ENCODE data around the gene TTPAL.

TTPAL gene

GRCh38 chr20:44475372-44475693 is 341 bp upstream of the TTPAL start:
- H2AFZ ChIP-seq: peak overlapping the region; percentile 84
- H3K4me1 ChIP-seq: peaks cover 3% of the 10 kb centered on the region
- no peaks in the 10 kb centered on the region for H3K79me2 ChIP-seq
- H3K9ac ChIP-seq: no peak overlapping the region
- H3K36me3 ChIP-seq (ENCODE audit: control insufficient read depth, insufficient read depth, low read length): no peaks in the 10 kb centered on the region
- peak overlapping the region; percentile 83 for H3K27ac ChIP-seq
- no peak for TF ChIP-seq CTCF (IDR thresholded peaks at IDR 0.05)
- H3K27me3 ChIP-seq (ENCODE audit: control insufficient read depth, insufficient read depth, low read length): no peaks in the 10 kb centered on the region
- no peaks in the 10 kb centered on the region for H3K9me3 ChIP-seq (ENCODE audit: control insufficient read depth, low read length)
- H3K4me2 ChIP-seq (ENCODE audit: low read length): peak overlapping the region; percentile 98
- peak overlapping the region; percentile 92 for H3K4me3 ChIP-seq (ENCODE audit: low read depth, low read length)

DNA sequence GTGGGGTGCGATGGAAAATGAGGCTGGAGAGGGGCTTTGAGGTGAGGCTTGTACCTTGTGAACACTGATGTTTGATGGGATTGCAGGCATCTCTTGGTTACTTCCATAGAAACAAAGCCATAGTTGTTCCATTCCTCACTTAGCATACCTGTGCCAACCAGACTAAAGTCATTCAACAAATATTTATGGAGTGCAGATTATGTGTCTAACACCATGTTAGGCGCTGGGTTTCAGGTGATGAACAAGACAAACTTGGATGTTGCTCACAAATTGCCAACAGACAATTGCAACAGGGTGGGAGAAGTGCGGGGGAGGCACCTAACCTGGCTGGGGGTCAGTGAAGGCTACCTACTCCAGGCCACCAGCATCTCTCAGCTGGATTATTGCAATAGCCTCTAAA is 1.5 kb downstream of the TTPAL start:
- Histone ChIP-seq H3K9me3 (ENCODE audit: control insufficient read depth, low read length) (no peaks in the 10 kb centered on the region), H3K79me2 (no peaks in the 10 kb centered on the region), H3K4me2 (ENCODE audit: low read length) (no peak overlapping the region), H3K4me3 (ENCODE audit: low read depth, low read length) (no peak overlapping the region), H3K36me3 (ENCODE audit: control insufficient read depth, insufficient read depth, low read length) (no peaks in the 10 kb centered on the region), H3K9ac (no peak overlapping the region), H3K4me1 (peaks cover 3% of the 10 kb centered on the region), H3K27ac (no peak overlapping the region), H3K27me3 (ENCODE audit: control insufficient read depth, insufficient read depth, low read length) (no peaks in the 10 kb centered on the region), H2AFZ (no peak overlapping the region)
- TF ChIP-seq CTCF (IDR thresholded peaks at IDR 0.05): no peak

DNA sequence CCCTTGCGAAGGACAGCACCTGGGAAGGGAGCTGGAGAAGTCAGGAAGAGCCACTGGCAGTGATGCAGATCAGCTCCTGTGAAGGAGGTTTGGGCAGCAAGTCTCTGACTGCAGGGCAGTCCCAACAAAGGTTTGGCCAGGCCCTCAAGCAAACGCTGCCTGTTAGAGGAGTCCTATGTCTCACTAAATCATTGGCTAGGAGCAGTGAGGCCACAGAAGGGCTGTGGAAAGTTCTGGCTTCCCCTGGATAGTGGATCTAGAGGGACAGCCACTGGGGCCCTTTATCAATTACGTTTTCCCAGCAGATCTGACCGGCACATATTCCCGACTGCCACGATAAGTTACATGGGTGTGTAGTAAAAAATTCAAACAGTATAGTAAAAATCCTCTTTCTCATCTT is 2.5 kb downstream of the TTPAL start:
- Histone ChIP-seq H3K4me1 (peaks cover 3% of the 10 kb centered on the region), H2AFZ (no peak overlapping the region), H3K4me2 (ENCODE audit: low read length) (no peak overlapping the region), H3K9ac (no peak overlapping the region), H3K9me3 (ENCODE audit: control insufficient read depth, low read length) (no peaks in the 10 kb centered on the region), H3K36me3 (ENCODE audit: control insufficient read depth, insufficient read depth, low read length) (no peaks in the 10 kb centered on the region), H3K79me2 (no peaks in the 10 kb centered on the region), H3K27me3 (ENCODE audit: control insufficient read depth, insufficient read depth, low read length) (no peaks in the 10 kb centered on the region), H3K4me3 (ENCODE audit: low read depth, low read length) (no peak overlapping the region), H3K27ac (no peak overlapping the region)
- TF ChIP-seq CTCF (IDR thresholded peaks at IDR 0.05): no peak

- no peak for TF ChIP-seq CTCF (IDR thresholded peaks at IDR 0.05)
- Histone ChIP-seq H3K4me1 (peaks cover 3% of the 10 kb centered on the region), H3K4me3 (ENCODE audit: low read depth, low read length) (no peak overlapping the region), H3K79me2 (no peaks in the 10 kb centered on the region), H3K9ac (no peak overlapping the region), H3K27me3 (ENCODE audit: control insufficient read depth, insufficient read depth, low read length) (no peaks in the 10 kb centered on the region), H2AFZ (no peak overlapping the region), H3K27ac (no peak overlapping the region), H3K36me3 (ENCODE audit: control insufficient read depth, insufficient read depth, low read length) (no peaks in the 10 kb centered on the region), H3K9me3 (ENCODE audit: control insufficient read depth, low read length) (no peaks in the 10 kb centered on the region), H3K4me2 (ENCODE audit: low read length) (no peak overlapping the region)
Observed at GRCh38 chr20:44479643-44480042, 4.0 kb downstream of the TTPAL start.

DNA sequence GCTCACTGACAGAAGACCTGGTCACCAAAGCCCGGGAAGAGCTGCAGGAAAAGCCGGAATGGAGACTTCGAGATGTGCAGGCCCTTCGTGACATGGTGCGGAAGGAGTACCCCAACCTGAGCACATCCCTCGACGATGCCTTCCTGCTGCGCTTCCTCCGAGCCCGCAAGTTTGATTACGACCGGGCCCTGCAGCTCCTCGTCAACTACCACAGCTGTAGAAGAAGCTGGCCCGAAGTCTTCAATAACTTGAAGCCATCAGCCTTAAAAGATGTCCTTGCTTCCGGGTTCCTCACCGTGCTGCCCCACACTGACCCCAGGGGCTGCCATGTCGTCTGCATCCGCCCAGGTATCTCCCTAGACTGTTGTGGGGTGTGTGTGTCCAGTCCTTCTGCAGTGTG is 4.4 kb downstream of the TTPAL start:
- TF ChIP-seq CTCF (IDR thresholded peaks at IDR 0.05): no peak
- no peaks in the 10 kb centered on the region for H3K27me3 ChIP-seq (ENCODE audit: control insufficient read depth, insufficient read depth, low read length)
- no peak overlapping the region for H3K4me2 ChIP-seq (ENCODE audit: low read length)
- H3K9me3 ChIP-seq (ENCODE audit: control insufficient read depth, low read length): no peaks in the 10 kb centered on the region
- no peak overlapping the region for H3K4me3 ChIP-seq (ENCODE audit: low read depth, low read length)
- H3K27ac ChIP-seq: no peak overlapping the region
- no peaks in the 10 kb centered on the region for H3K79me2 ChIP-seq
- no peak overlapping the region for H2AFZ ChIP-seq
- H3K36me3 ChIP-seq (ENCODE audit: control insufficient read depth, insufficient read depth, low read length): no peaks in the 10 kb centered on the region
- no peak overlapping the region for H3K9ac ChIP-seq
- peaks cover 3% of the 10 kb centered on the region for H3K4me1 ChIP-seq

Data from parathyroid adenoma (tissue), 2 donors.